G401 (cell line): ENCODE results near the gene SLC38A6. TPM values are rescaled to one million over a fixed set of nuclear protein-coding genes. Genes with fewer than 3 reads are reported as not detected.

Experiments
- DNase-seq: peaks from one replicate; pipeline ENCODE4 v3.0.0-alpha.2; 2015; ENCODE audit warnings: low spot score
- in situ Hi-C: cut with HindIII; loops from 2 replicates; pipeline ENCODE4 v1.10.0; 2016; ENCODE audit warnings: low sequenced_read_pairs, mixed read lengths
- total RNA-seq: library from RNA; depleted of rRNA; stranded (reverse); fragments of >200 nt; shearing (Covaris generic); gene quantifications from 2 replicates; pipeline ENCODE4 v1.2.3, GENCODE V29; 2014; rRNA removed

Gene SLC38A6
- total RNA-seq, result 36.1 and 43.1 TPM in 2 replicates

DNA sequence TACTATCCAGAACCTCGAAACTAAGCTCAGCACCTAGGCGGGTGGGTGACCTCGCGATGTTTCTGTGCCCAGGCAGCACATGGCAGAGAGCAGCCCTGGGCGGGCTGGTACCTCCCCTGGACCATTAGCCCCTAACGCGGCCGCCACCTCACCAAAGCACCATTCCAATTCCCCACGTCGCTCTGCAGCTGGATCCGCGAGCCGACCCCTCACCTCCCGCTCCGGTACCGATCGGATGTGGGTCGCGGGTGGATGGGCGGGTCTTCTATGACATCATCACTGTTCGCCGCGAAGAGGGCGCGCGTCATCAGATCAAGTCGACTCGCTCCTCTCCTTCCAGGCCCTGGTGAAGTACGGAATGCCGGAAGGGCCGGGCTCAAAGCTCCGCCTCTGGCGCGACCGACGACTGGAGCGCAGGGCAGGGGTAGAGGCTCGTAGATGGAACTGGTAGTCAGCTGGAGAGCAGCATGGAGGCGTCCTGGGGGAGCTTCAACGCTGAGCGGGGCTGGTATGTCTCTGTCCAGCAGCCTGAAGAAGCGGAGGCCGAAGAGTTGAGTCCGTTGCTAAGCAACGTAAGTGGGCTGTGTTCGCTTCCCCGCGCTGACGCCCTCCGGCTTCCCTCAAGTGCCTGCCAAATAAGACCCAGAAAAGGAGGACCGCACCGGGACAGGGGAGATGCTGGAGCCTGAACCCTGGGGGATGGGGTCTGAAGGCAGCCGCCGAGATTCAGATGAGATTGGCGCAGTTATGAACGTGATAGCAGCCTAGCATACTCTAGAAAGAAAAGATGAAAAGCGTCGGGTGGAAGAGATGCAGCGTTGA lies at the start of gene SLC38A6, which contains the start of gene TRMT5:
SLC38A6 (plus strand) TSS at position 435 of the 822 bp plus-strand sequence; CDS start at position 468, 33 bp downstream.
TRMT5 (minus strand) TSS at position 269 of the 822 bp plus-strand sequence; CDS start at position 163, 106 bp downstream.
- DNase-seq, result peak; percentile 94
- in situ Hi-C loops, result no loop called here

GRCh38 chr14:60933920-60934655 lies 47.0 kb upstream of the SLC38A6 start:
- no peak for DNase-seq
- in situ Hi-C loops, result no loop called here

GRCh38 chr14:60935319-60935718 lies 45.7 kb upstream of the SLC38A6 start:
- no peak for DNase-seq
- in situ Hi-C loops, result no loop called here

GRCh38 chr14:60943637-60944032 lies 37.4 kb upstream of the SLC38A6 start:
- in situ Hi-C loops, result no loop called here
- no peak for DNase-seq

- in situ Hi-C loops, result no loop called here
- DNase-seq, result peak; percentile 3
Observed at GRCh38 chr14:60944204-60944603, 36.8 kb upstream of the SLC38A6 start.

DNA sequence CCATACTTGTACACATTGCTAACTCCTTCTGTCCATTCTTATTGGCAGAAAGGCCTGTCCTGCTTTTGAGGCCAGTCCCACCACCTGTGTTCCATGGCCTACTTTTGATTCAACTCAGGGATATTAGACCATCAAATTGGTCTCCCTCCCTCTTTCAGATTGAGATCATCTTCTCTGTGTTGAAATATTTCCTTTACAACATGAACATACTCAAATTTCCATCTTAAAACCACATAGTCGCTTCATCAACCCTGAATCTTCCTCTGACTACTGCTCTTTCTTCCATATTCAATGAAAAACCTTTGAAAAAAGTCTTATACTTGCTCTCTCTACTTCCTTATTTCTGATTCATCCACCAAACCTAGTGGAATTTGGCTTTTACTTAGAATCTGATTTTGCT lies 35.1 kb upstream of the SLC38A6 start:
- DNase-seq, result peak; percentile 14
- in situ Hi-C loops, result no loop called here

- in situ Hi-C loops, result no loop called here
- DNase-seq, result no peak
Observed at GRCh38 chr14:60946773-60947172, 34.3 kb upstream of the SLC38A6 start.

DNA sequence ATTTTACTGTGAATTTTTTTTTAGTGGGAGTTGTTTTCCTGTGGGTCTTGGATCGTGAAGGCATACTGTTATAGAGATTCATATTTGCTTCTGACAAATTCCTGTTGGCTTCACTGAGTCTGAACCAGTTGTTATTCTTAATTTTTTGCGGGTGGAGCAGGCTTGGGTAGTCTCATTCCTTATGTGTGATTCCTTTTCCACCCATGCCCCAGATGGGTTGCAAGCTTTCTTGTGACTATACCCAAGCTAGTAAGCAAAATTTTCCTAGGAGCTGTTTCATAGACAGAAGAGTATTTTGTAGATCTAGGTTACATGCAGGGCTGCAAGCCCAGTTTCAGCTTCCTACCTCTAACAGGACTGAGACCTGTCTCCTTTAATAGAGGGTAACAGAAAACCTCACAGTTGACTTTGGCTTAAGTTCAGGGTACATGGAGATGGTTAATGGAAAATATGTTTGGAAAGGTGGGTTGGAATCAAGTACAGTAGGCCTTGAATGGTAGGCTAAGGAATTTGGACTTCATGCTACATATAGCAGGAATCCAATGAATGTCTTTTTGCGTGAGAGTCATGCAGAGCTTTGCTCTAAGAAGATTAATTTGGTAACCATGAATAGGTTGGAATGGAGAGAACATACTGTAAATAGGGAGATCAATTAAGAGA lies 29.1 kb upstream of the SLC38A6 start:
- in situ Hi-C loops, result no loop called here
- DNase-seq, result no peak

GRCh38 chr14:60956202-60956601 lies 24.8 kb upstream of the SLC38A6 start:
- in situ Hi-C loops, result no loop called here
- no peak for DNase-seq

- in situ Hi-C loops, result no loop called here
- DNase-seq, result no peak
Observed at GRCh38 chr14:60956632-60957031, 24.4 kb upstream of the SLC38A6 start.

GRCh38 chr14:60958146-60958545 lies 22.9 kb upstream of the SLC38A6 start:
- in situ Hi-C loops, result no loop called here
- no peak for DNase-seq

- DNase-seq, result no peak
- in situ Hi-C loops, result no loop called here
Observed at GRCh38 chr14:60963761-60964160, 17.3 kb upstream of the SLC38A6 start.

DNA sequence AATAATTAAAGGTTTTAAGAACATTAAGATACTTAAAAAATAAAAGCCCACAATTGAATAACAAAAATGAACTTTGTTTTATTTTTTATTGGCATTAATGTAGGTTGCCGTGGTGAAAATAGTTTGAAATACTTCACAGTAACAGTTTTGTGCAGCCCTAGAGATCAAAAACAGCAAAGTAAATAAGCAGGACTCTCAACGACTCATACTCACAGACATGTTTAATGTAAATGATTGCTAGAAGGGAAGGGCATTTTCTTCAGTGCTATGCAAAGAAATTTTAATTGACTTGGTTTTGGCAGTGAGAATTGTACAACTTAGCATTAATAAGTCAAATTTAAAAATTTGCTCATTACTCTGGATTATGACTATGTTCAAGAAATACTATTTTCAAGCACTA lies 16.1 kb upstream of the SLC38A6 start:
- in situ Hi-C loops, result no loop called here
- no peak for DNase-seq

- in situ Hi-C loops, result no loop called here
- DNase-seq, result no peak
Observed at GRCh38 chr14:60965402-60965801, 15.6 kb upstream of the SLC38A6 start.

- no peak for DNase-seq
- in situ Hi-C loops, result no loop called here
Observed at GRCh38 chr14:60968099-60968498, 12.9 kb upstream of the SLC38A6 start.

DNA sequence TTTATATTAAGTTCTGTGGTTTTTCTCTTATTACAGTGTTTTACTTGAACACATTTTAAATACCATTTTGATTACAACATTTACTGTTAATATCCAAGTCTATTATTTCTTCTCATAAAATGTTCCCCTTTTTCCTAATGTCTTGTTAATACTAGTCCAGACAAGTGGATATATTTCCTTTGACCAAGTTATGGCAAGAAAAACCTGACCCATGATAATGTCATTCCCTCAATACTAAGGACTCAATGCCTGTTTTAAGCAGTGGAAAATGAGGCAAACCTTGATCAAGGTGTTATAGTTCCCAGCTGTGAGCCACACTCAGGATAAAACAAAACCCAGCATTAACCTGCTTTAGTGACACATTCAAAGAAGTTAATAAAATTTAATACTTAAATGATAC lies 12.4 kb upstream of the SLC38A6 start:
- in situ Hi-C loops, result no loop called here
- DNase-seq, result no peak

- in situ Hi-C loops, result no loop called here
- DNase-seq, result no peak
Observed at GRCh38 chr14:60970146-60970545, 10.9 kb upstream of the SLC38A6 start.

- DNase-seq, result no peak
- in situ Hi-C loops, result no loop called here
Observed at GRCh38 chr14:60971271-60971670, 9.8 kb upstream of the SLC38A6 start.

DNA sequence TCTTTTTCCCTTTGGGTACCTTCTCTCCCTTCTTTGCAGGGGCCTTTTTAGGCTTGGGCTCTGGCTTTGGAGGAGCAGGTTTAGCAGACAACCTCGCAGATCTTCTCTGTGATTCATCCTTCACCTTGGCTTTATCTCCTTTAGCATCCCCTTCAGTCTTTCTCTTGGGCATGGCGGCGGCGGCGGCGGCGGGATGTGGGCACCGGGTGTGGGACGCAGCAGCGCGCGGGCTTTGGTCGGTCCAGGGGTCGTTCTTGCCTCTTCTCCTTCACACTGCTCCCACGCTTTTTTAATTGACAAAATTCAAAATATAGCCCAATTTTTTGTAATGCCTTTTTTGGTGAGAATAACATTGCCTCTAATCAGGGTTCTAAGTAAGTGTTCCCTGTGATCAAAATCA lies 8.8 kb upstream of the SLC38A6 start:
- no peak for DNase-seq
- in situ Hi-C loops, result no loop called here

GRCh38 chr14:60973070-60973469 lies 8.0 kb upstream of the SLC38A6 start:
- in situ Hi-C loops, result no loop called here
- no peak for DNase-seq
